Progenitor cell of endocrine pancreas (in vitro differentiated cells): Measurements from ENCODE around the gene CNOT2. TPM values are rescaled to one million over a fixed set of nuclear protein-coding genes. Genes with fewer than 3 reads are reported as not detected.

ENCODE experiments used
- DNase-seq: peaks from one replicate; pipeline ENCODE4 v3.0.0; 2021; ENCODE audit warnings: low spot score; ENCODE audit not compliant: unreplicated experiment
- H3K27ac Mint-ChIP-seq: 2 replicates; pipeline ENCODE4 v1.8.0; 2021; ENCODE audit warnings: mild to moderate bottlenecking, moderate library complexity, mixed read lengths
- H3K27me3 Mint-ChIP-seq: 2 replicates; pipeline ENCODE4 v1.8.0; 2021; ENCODE audit warnings: mixed read lengths
- H3K36me3 Mint-ChIP-seq: 2 replicates; pipeline ENCODE4 v1.8.0; 2022; ENCODE audit warnings: mixed read lengths; ENCODE audit not compliant: insufficient read depth
- H3K4me1 Mint-ChIP-seq: 2 replicates; pipeline ENCODE4 v1.8.0; 2021; ENCODE audit warnings: low read depth, mixed read lengths
- H3K4me3 Mint-ChIP-seq: 2 replicates; pipeline ENCODE4 v1.8.0; 2021; ENCODE audit warnings: low read depth, mild to moderate bottlenecking, moderate library complexity, mixed read lengths
- H3K9me3 Mint-ChIP-seq: 2 replicates; pipeline ENCODE4 v1.8.0; 2021; ENCODE audit warnings: low read depth, mixed read lengths
- CTCF ChIP-seq: fragments of 200-600 bp; sonication (generic); IDR thresholded peaks from one replicate; pipeline ENCODE4 v1.5.0; 2021; ENCODE audit warnings: antibody characterized with exemption, mild to moderate bottlenecking; ENCODE audit not compliant: unreplicated experiment
- total RNA-seq: library from RNA; stranded (reverse); gene quantifications from 2 replicates; pipeline ENCODE4 v1.2.1, GENCODE V29; 2021

The CNOT2 gene
- total RNA-seq, 1 donor from 2014 or later = 128 TPM

- no peaks in the 10 kb centered on the region for H3K27me3 Mint-ChIP-seq
- peaks cover 12% of the 10 kb centered on the region for H3K9me3 Mint-ChIP-seq
- peaks cover 47% of the 10 kb centered on the region for H3K4me1 Mint-ChIP-seq
- peak overlapping the region; percentile 74 for H3K27ac Mint-ChIP-seq
- DNase-seq = no peak
- no peak overlapping the region for H3K4me3 Mint-ChIP-seq
- peaks cover 15% of the 10 kb centered on the region for H3K36me3 Mint-ChIP-seq
- no peak for TF ChIP-seq CTCF
These were observed 24.3 kb downstream of the CNOT2 start for GRCh38 chr12:70267550-70267949.

- TF ChIP-seq CTCF = no peak
- DNase-seq = no peak
- no peaks in the 10 kb centered on the region for H3K27me3 Mint-ChIP-seq
- peaks cover 7% of the 10 kb centered on the region for H3K9me3 Mint-ChIP-seq
- H3K36me3 Mint-ChIP-seq = peaks cover 8% of the 10 kb centered on the region
- H3K4me1 Mint-ChIP-seq = peaks cover 50% of the 10 kb centered on the region
- no peak overlapping the region for H3K4me3 Mint-ChIP-seq
- peak overlapping the region; percentile 34 for H3K27ac Mint-ChIP-seq
These were observed 25.7 kb downstream of the CNOT2 start for GRCh38 chr12:70268972-70269371.

GRCh38 chr12:70270108-70270507, 26.9 kb downstream of the CNOT2 start:
- Mint-ChIP-seq H3K9me3 (peaks cover 13% of the 10 kb centered on the region), H3K36me3 (peaks cover 15% of the 10 kb centered on the region), H3K27me3 (no peaks in the 10 kb centered on the region), H3K4me1 (peaks cover 53% of the 10 kb centered on the region), H3K27ac (no peak overlapping the region), H3K4me3 (no peak overlapping the region)
- no peak for TF ChIP-seq CTCF
- DNase-seq = no peak

- no peak for TF ChIP-seq CTCF
- Mint-ChIP-seq H3K27me3 (no peaks in the 10 kb centered on the region), H3K4me3 (peak overlapping the region; percentile 41), H3K27ac (peak overlapping the region; percentile 85), H3K4me1 (peaks cover 53% of the 10 kb centered on the region), H3K9me3 (peaks cover 18% of the 10 kb centered on the region), H3K36me3 (peaks cover 19% of the 10 kb centered on the region)
- DNase-seq = no peak
These were observed 27.8 kb downstream of the CNOT2 start for GRCh38 chr12:70271025-70271424.

GRCh38 chr12:70272510-70272909, 29.3 kb downstream of the CNOT2 start:
- peak overlapping the region; percentile 85 for H3K27ac Mint-ChIP-seq
- no peaks in the 10 kb centered on the region for H3K27me3 Mint-ChIP-seq
- peaks cover 49% of the 10 kb centered on the region for H3K4me1 Mint-ChIP-seq
- no peak for DNase-seq
- no peak for TF ChIP-seq CTCF
- no peak overlapping the region for H3K4me3 Mint-ChIP-seq
- peaks cover 10% of the 10 kb centered on the region for H3K9me3 Mint-ChIP-seq
- peaks cover 15% of the 10 kb centered on the region for H3K36me3 Mint-ChIP-seq
